ENCODE data around the gene PRCC. TPM values are rescaled to one million over a fixed set of nuclear protein-coding genes. Genes with fewer than 3 reads are reported as not detected.

The PRCC gene
- total RNA-seq, 1 experiment from 2014 or later: 45.4 TPM

GRCh38 chr1:156788136-156788535, 20.8 kb downstream of the PRCC start:
- in situ Hi-C loops (cut with HindIII; ENCODE audit: low sequenced_read_pairs): no loop called here

GRCh38 chr1:156789621-156790318, 22.4 kb downstream of the PRCC start:
- in situ Hi-C loops (cut with HindIII; ENCODE audit: low sequenced_read_pairs): no loop called here
- no peak for DNase-seq (ENCODE audit: low spot score)

More at GRCh38 chr1:156788136-156788535, 20.8 kb downstream of the PRCC start:
- DNase-seq (ENCODE audit: low spot score): no peak

- in situ Hi-C loops (cut with HindIII; ENCODE audit: low sequenced_read_pairs): no loop called here
- DNase-seq (ENCODE audit: low spot score): no peak
Measured at GRCh38 chr1:156794506-156795373, 27.4 kb downstream of the PRCC start.

- in situ Hi-C loops (cut with HindIII; ENCODE audit: low sequenced_read_pairs): no loop called here
- DNase-seq (ENCODE audit: low spot score): no peak
Measured at GRCh38 chr1:156795374-156795733, 28.0 kb downstream of the PRCC start.

GRCh38 chr1:156795787-156796186, 28.5 kb downstream of the PRCC start:
- in situ Hi-C loops (cut with HindIII; ENCODE audit: low sequenced_read_pairs): no loop called here
- no peak for DNase-seq (ENCODE audit: low spot score)

GRCh38 chr1:156796340-156797097, 29.2 kb downstream of the PRCC start:
- in situ Hi-C loops (cut with HindIII; ENCODE audit: low sequenced_read_pairs): no loop called here
- DNase-seq (ENCODE audit: low spot score): no peak

- in situ Hi-C loops (cut with HindIII; ENCODE audit: low sequenced_read_pairs): no loop called here
- DNase-seq (ENCODE audit: low spot score): peak; percentile 66
Measured at GRCh38 chr1:156797212-156797871, 30.0 kb downstream of the PRCC start.

GRCh38 chr1:156801409-156802121, 34.2 kb downstream of the PRCC start:
- in situ Hi-C loops (cut with HindIII; ENCODE audit: low sequenced_read_pairs): no loop called here
- peak; percentile 68 for DNase-seq (ENCODE audit: low spot score)

GRCh38 chr1:156802421-156802935, 35.1 kb downstream of the PRCC start:
- DNase-seq (ENCODE audit: low spot score): no peak
- in situ Hi-C loops (cut with HindIII; ENCODE audit: low sequenced_read_pairs): no loop called here

- no peak for DNase-seq (ENCODE audit: low spot score)
- in situ Hi-C loops (cut with HindIII; ENCODE audit: low sequenced_read_pairs): no loop called here
Measured at GRCh38 chr1:156803086-156803851, 35.9 kb downstream of the PRCC start.

- in situ Hi-C loops (cut with HindIII; ENCODE audit: low sequenced_read_pairs): no loop called here
Measured at GRCh38 chr1:156804026-156804425, 36.7 kb downstream of the PRCC start.

GRCh38 chr1:156804572-156805243, 37.4 kb downstream of the PRCC start:
- in situ Hi-C loops (cut with HindIII; ENCODE audit: low sequenced_read_pairs): no loop called here
- DNase-seq (ENCODE audit: low spot score): no peak

More at GRCh38 chr1:156804026-156804425, 36.7 kb downstream of the PRCC start:
- no peak for DNase-seq (ENCODE audit: low spot score)

GRCh38 chr1:156805766-156806511, 38.6 kb downstream of the PRCC start:
- DNase-seq (ENCODE audit: low spot score): no peak
- in situ Hi-C loops (cut with HindIII; ENCODE audit: low sequenced_read_pairs): no loop called here

- in situ Hi-C loops (cut with HindIII; ENCODE audit: low sequenced_read_pairs): no loop called here
Measured at GRCh38 chr1:156806512-156807440, 39.4 kb downstream of the PRCC start.

GRCh38 chr1:156807627-156808026, 40.3 kb downstream of the PRCC start:
- no peak for DNase-seq (ENCODE audit: low spot score)
- in situ Hi-C loops (cut with HindIII; ENCODE audit: low sequenced_read_pairs): no loop called here

More at GRCh38 chr1:156806512-156807440, 39.4 kb downstream of the PRCC start:
- no peak for DNase-seq (ENCODE audit: low spot score)

Data from G401 (cell line).